Measurements from ENCODE around the gene SLC25A39. TPM values are rescaled to one million over a fixed set of nuclear protein-coding genes. Genes with fewer than 3 reads are reported as not detected.

The SLC25A39 gene
- total and polyA plus RNA-seq, 2 experiments from 2014 or later = 92.7 to 179 TPM

DNA sequence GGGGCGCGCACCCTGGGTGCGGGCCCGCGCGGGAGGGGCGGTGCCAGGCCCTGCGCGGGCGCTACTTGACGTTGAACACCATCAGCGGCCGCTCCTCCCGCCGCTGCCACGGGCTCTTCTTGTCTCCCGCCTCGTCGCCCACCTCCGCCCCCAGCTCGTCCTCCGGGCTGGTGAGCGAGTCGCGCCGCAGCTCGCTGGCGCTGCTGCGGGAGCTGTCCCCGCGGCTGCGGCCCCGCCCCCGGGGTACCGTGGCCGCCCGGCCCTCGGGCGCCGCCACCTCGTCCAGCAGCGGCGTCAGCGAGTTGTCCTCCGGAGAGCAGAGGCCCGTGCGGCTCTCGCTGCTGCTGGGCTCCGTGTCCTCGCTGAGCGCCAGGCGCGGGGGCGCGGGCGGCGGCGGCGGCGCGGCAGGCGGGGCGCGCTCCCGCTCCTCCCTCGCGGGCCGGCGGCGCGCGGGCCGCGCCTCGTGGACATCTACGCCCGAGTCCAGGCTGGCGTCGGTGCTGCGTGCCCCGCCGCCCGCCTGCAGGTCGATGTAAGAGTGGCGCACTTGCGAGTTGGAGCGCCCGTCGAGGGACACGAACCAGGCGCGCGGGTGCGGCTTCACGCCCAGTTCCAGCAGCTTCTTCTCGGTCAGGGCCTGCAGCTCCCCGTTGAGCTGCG lies 29.2 kb upstream of the SLC25A39 start:
- 19% methylated on average over 22 of the region's 98 CpGs for WGBS (ENCODE audit: low lambda C conversion rate, missing lambda C conversion rate)
- TF ChIP-seq EZH2phosphoT487 (IDR thresholded peaks at IDR 0.05; ENCODE audit: low read depth, severe bottlenecking, unreplicated experiment) (no peak), EZH2 (IDR thresholded peaks at IDR 0.05; ENCODE audit: borderline replicate concordance) (no peak)
- TF ChIP-seq, protein P1, sequence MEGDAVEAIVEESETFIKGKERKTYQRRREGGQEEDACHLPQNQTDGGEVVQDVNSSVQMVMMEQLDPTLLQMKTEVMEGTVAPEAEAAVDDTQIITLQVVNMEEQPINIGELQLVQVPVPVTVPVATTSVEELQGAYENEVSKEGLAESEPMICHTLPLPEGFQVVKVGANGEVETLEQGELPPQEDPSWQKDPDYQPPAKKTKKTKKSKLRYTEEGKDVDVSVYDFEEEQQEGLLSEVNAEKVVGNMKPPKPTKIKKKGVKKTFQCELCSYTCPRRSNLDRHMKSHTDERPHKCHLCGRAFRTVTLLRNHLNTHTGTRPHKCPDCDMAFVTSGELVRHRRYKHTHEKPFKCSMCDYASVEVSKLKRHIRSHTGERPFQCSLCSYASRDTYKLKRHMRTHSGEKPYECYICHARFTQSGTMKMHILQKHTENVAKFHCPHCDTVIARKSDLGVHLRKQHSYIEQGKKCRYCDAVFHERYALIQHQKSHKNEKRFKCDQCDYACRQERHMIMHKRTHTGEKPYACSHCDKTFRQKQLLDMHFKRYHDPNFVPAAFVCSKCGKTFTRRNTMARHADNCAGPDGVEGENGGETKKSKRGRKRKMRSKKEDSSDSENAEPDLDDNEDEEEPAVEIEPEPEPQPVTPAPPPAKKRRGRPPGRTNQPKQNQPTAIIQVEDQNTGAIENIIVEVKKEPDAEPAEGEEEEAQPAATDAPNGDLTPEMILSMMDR (IDR thresholded peaks at IDR 0.05; ENCODE audit: poor library complexity) = no peak
- Histone ChIP-seq H3K4me2 (peak overlapping the region; percentile 77), H3K27me3 (no peaks in the 10 kb centered on the region), H3K27ac (no peak overlapping the region), H3K36me3 (replicated peaks; ENCODE audit: insufficient read depth, low read depth) (no peaks in the 10 kb centered on the region), H3K9me3 (ENCODE audit: low read depth) (no peaks in the 10 kb centered on the region), H3K79me2 (no peaks in the 10 kb centered on the region), H3K4me1 (ENCODE audit: insufficient read depth) (peaks cover 4% of the 10 kb centered on the region), H3K9me2 (replicated peaks; ENCODE audit: insufficient read depth) (no peaks in the 10 kb centered on the region), H4K20me1 (ENCODE audit: insufficient read depth, poor library complexity, severe bottlenecking) (no peaks in the 10 kb centered on the region), H3K4me3 (no peak overlapping the region), H2AFZ (no peak overlapping the region)
- DNase-seq (ENCODE audit: low spot score) = peak; percentile 73

DNA sequence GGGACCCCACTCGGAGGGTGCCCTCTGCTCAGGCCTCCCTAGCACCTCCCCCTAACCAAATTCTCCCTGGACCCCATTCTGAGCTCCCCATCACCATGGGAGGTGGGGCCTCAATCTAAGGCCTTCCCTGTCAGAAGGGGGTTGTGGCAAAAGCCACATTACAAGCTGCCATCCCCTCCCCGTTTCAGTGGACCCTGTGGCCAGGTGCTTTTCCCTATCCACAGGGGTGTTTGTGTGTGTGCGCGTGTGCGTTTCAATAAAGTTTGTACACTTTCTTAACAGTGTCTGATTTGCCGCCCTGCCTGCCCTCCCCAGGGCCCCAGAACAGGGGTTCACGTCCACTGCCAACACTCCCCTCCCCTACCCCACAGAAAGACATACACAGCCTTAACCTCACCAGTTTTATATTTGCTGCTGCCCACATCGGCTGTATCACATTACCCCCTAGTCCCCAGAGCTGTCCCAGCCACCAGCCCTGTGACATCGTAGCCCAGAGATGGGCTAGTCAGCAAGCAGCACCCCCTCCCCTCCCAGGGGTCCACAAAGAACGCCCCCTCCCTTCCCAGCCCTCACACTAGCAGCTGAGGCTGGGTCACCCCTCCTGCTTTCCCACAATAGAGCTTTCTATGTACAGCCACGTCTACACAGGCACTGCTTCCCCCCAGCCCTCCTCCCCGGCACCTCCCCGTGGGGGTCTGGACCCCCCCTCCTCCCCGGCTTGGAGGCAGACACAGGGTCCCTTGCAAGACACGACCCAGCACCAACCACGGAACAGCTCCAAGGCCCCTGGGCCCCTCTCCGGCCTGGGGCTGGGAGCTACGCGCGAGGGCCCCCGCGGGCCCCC lies 28.4 kb upstream of the SLC25A39 start:
- H3K36me3 ChIP-seq (replicated peaks; ENCODE audit: insufficient read depth, low read depth) = no peaks in the 10 kb centered on the region
- H3K27me3 ChIP-seq = no peaks in the 10 kb centered on the region
- no peak overlapping the region for H2AFZ ChIP-seq
- H4K20me1 ChIP-seq (ENCODE audit: insufficient read depth, poor library complexity, severe bottlenecking) = no peaks in the 10 kb centered on the region
- peaks cover 4% of the 10 kb centered on the region for H3K4me1 ChIP-seq (ENCODE audit: insufficient read depth)
- no peak for DNase-seq (ENCODE audit: low spot score)
- no peaks in the 10 kb centered on the region for H3K9me3 ChIP-seq (ENCODE audit: low read depth)
- H3K79me2 ChIP-seq = no peaks in the 10 kb centered on the region
- no peak for TF ChIP-seq EZH2phosphoT487 (IDR thresholded peaks at IDR 0.05; ENCODE audit: low read depth, severe bottlenecking, unreplicated experiment)
- TF ChIP-seq, protein P1 (IDR thresholded peaks at IDR 0.05; ENCODE audit: poor library complexity) = no peak
- TF ChIP-seq EZH2 (IDR thresholded peaks at IDR 0.05; ENCODE audit: borderline replicate concordance) = no peak
- 60% methylated on average over 15 of the region's 22 CpGs for WGBS (ENCODE audit: low lambda C conversion rate, missing lambda C conversion rate)
- H3K27ac ChIP-seq = no peak overlapping the region
- H3K9me2 ChIP-seq (replicated peaks; ENCODE audit: insufficient read depth) = no peaks in the 10 kb centered on the region
- H3K4me2 ChIP-seq = peak overlapping the region; percentile 77
- no peak overlapping the region for H3K4me3 ChIP-seq

DNA sequence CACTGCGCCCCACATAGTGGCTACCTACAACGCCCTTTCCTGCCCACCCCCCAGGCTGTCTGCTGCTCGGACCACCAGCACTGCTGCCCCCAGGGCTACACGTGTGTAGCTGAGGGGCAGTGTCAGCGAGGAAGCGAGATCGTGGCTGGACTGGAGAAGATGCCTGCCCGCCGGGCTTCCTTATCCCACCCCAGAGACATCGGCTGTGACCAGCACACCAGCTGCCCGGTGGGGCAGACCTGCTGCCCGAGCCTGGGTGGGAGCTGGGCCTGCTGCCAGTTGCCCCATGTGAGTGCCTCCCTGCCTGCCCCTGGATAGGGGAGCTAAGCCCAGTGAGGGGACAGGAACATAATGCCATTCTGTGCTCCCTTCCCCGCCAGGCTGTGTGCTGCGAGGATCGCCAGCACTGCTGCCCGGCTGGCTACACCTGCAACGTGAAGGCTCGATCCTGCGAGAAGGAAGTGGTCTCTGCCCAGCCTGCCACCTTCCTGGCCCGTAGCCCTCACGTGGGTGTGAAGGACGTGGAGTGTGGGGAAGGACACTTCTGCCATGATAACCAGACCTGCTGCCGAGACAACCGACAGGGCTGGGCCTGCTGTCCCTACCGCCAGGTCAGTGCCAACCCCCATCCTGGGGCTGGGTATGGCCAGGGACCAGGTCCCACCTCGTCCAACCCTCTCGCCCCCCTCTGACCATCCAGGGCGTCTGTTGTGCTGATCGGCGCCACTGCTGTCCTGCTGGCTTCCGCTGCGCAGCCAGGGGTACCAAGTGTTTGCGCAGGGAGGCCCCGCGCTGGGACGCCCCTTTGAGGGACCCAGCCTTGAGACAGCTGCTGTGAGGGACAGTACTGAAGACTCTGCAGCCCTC lies 27.6 kb upstream of the SLC25A39 start:
- Histone ChIP-seq H3K79me2 (peaks cover 3% of the 10 kb centered on the region), H3K4me2 (no peak overlapping the region), H3K27ac (no peak overlapping the region), H3K36me3 (replicated peaks; ENCODE audit: insufficient read depth, low read depth) (no peaks in the 10 kb centered on the region), H3K9me3 (ENCODE audit: low read depth) (no peaks in the 10 kb centered on the region), H2AFZ (no peak overlapping the region), H3K9me2 (replicated peaks; ENCODE audit: insufficient read depth) (no peaks in the 10 kb centered on the region), H3K4me3 (no peak overlapping the region), H3K27me3 (no peaks in the 10 kb centered on the region), H3K4me1 (ENCODE audit: insufficient read depth) (peaks cover 4% of the 10 kb centered on the region), H4K20me1 (ENCODE audit: insufficient read depth, poor library complexity, severe bottlenecking) (no peaks in the 10 kb centered on the region)
- no peak for DNase-seq (ENCODE audit: low spot score)
- 94% methylated on average over 36 of the region's 36 CpGs for WGBS (ENCODE audit: low lambda C conversion rate, missing lambda C conversion rate)
- TF ChIP-seq EZH2 (IDR thresholded peaks at IDR 0.05; ENCODE audit: borderline replicate concordance) (no peak), EZH2phosphoT487 (IDR thresholded peaks at IDR 0.05; ENCODE audit: low read depth, severe bottlenecking, unreplicated experiment) (no peak)
- TF ChIP-seq, protein P1 (IDR thresholded peaks at IDR 0.05; ENCODE audit: poor library complexity) = no peak
